Measurements from ENCODE around the gene SUPT20HL2.

- TF ChIP-seq EZH2 (IDR thresholded peaks at IDR 0.05; ENCODE audit: low read depth) (no peak), CTCF (conservative IDR thresholded peaks at IDR 0.05) (no peak)
Observed at GRCh38 chrX:24305905-24306304, 8.0 kb downstream of the SUPT20HL2 start.

Measured in PC-9 (cell line).